Kidney (tissue), 14 donors: ENCODE measurements around the gene HOMER2. TPM values are rescaled to one million over a fixed set of nuclear protein-coding genes. Genes with fewer than 3 reads are reported as not detected.

ENCODE experiments used
- DNase-seq, 5 donors: peaks; one replicate each; pipeline ENCODE4 v3.0.0-alpha.2; 2013 to 2020
- FAIRE-seq: peaks from 2 replicates; lab custom pipeline; 2012; peaks lifted over from hg19 to GRCh38; lab: Jason Lieb, UNC
- H3K27ac ChIP-seq, 2 donors: one replicate each; pipeline ENCODE4 v1.7.0; 2013; ENCODE audit warnings: low read depth in 2 of 2, low read length in 2 of 2, inconsistent platforms in 1 of 2
- H3K27me3 ChIP-seq: one replicate; pipeline ENCODE4 v1.7.1; 2013; ENCODE audit warnings: low read length, inconsistent platforms; ENCODE audit not compliant: control insufficient read depth, insufficient read depth
- H3K36me3 ChIP-seq, 3 donors: one replicate each; pipeline versions ENCODE4 v1.7.0 to v1.7.1; 2013; ENCODE audit warnings: low read length in 3 of 3, control low read depth in 1 of 3, inconsistent platforms in 1 of 3; ENCODE audit not compliant: insufficient read depth in 3 of 3, control insufficient read depth in 2 of 3
- H3K4me1 ChIP-seq, 3 donors: one replicate each; pipeline versions ENCODE4 v1.7.0 to v1.7.1; 2013; ENCODE audit warnings: low read length in 3 of 3, inconsistent platforms in 1 of 3, low read depth in 1 of 3; ENCODE audit not compliant: control insufficient read depth in 2 of 3, insufficient read depth in 2 of 3
- H3K4me3 ChIP-seq, 3 donors: one replicate each; pipeline versions ENCODE4 v1.7.0 to v1.8.1; 2013; ENCODE audit warnings: low read length in 3 of 3, control low read depth in 1 of 3, inconsistent platforms in 1 of 3
- H3K9ac ChIP-seq, 3 donors: one replicate each; pipeline versions ENCODE4 v1.7.0 to v1.7.1; 2013; ENCODE audit warnings: low read length in 3 of 3, control low read depth in 1 of 3, inconsistent platforms in 1 of 3
- H3K9me3 ChIP-seq, 3 donors: one replicate each; pipeline versions ENCODE4 v1.7.0 to v1.7.1; 2013; ENCODE audit warnings: low read length in 3 of 3, control low read depth in 1 of 3, inconsistent platforms in 1 of 3; ENCODE audit not compliant: control insufficient read depth in 2 of 3, insufficient read depth in 1 of 3
- CTCF ChIP-seq: IDR thresholded peaks from 3 replicates; pipeline ENCODE4 v1.5.1; 2012; ENCODE audit warnings: mild to moderate bottlenecking, moderate library complexity, borderline replicate concordance; ENCODE audit not compliant: insufficient read depth; ENCODE audit errors: extremely low read depth
- intact Hi-C: fragments of 100-400 bp; cut with DNase I; formaldehyde crosslinking; loops from one replicate; pipeline ENCODE4 v1.11.1; 2022
- polyA plus RNA-seq: library from polyadenylated mRNA; stranded (reverse); fragments of 350-450 nt; fragmentation: Illumina TruSeq; extraction: RNeasy Lipid Tissue Mini Kit (QIAGEN cat#74804); gene quantifications from one replicate; pipeline ENCODE4 v1.2.3, GENCODE V29; 2014; ENCODE audit warnings: low read depth, low replicate concordance; ENCODE audit not compliant: insufficient read depth
- total RNA-seq: library from RNA; stranded (reverse); fragmentation: NEBNext Ultra II Directional; extraction: Animal tissue kit (Norgen Biotek cat#: 25700); gene quantifications from one replicate; pipeline ENCODE4 v1.2.1, GENCODE V29; 2021
- donor health status: control.
- donor health status: control.
- donor health status: control.
- donor health status: control.
- donor health status: control.
- donor health status: DM: yes; HTN: yes; CAD: no.
- donor health status: Normal renal cell carcinoma (clear cell type).

Gene HOMER2
- total and polyA plus RNA-seq, 2 donors from 2014 or later, result 4.6 to 35.8 TPM

GRCh38 chr15:82950746-82951370 is 1.7 kb downstream of the HOMER2 start:
- Histone ChIP-seq H3K36me3 (no peaks in the 10 kb centered on the region), H3K9me3 (no peaks in the 10 kb centered on the region), H3K9ac (no peak overlapping the region), H3K27ac (no peak overlapping the region), H3K4me3 (no peak overlapping the region), H3K27me3 (no peaks in the 10 kb centered on the region), H3K4me1 (peaks cover 0 to 6% (median 0%) of the 10 kb centered on the region in 3 donors)
- FAIRE-seq (no peak), DNase-seq (peak in 1 of 5 donors; percentile 14)
- no peak for TF ChIP-seq CTCF
- intact Hi-C loops, result no loop called here

DNA sequence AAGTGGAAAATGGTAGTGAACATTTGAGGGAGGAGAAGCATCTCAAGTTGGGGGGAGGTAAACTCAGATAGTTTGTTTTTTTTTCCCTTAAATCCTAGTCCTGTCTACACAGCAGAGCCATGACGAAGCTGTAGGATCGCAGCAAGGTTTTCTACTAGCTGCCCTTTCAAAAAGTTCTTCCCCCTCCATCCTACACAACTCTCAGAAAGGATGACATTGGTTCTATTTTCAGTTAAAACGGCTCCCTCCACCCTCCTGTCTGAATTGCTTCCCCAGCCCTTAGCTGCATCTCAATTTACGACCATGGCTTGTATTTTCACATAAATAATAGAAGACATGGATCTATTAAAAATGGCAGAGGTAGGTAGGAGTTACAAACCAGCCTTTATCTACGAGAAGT is 2.2 kb downstream of the HOMER2 start:
- FAIRE-seq, result no peak

DNA sequence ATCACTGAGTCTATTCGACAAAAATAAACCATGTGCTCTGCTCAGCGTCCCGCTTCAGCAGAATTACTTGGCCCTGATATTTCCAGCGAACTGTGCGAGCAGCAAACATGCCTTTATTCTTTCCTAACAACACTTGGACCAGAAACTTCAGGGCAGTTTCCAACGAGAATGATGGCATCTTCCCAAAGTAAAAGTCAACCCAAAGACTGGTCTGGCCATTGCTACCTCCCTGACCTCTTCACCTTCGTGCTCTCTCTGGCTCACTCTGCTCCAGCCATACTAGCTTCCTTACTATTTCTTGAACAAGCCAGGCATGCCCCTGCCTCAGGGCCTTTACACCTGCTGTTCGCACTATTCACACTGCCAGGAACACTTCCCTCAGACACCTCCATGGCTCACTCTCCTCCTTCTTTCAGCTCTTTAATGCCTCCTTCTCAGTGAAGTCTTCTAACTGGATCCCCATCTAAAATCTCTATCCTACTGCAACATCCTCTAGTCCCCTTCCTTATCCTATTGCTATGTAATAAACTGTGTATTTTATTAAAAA is 6.3 kb downstream of the HOMER2 start:
- no peaks in the 10 kb centered on the region for H3K9me3 ChIP-seq
- no peaks in the 10 kb centered on the region for H3K36me3 ChIP-seq
- TF ChIP-seq CTCF, result no peak
- no peaks in the 10 kb centered on the region for H3K4me1 ChIP-seq
- no peak for DNase-seq
- H3K27me3 ChIP-seq, result no peaks in the 10 kb centered on the region
- H3K4me3 ChIP-seq, result no peak overlapping the region
- intact Hi-C loops, result no loop called here
- H3K27ac ChIP-seq, result no peak overlapping the region
- H3K9ac ChIP-seq, result no peak overlapping the region
- FAIRE-seq, result no peak

More for the DNA sequence above, 2.2 kb downstream of the HOMER2 start:
- H3K4me1 ChIP-seq, result peaks cover 0 to 6% (median 0%) of the 10 kb centered on the region in 3 donors
- H3K9ac ChIP-seq, result no peak overlapping the region
- no peaks in the 10 kb centered on the region for H3K27me3 ChIP-seq
- H3K4me3 ChIP-seq, result no peak overlapping the region
- H3K9me3 ChIP-seq, result no peaks in the 10 kb centered on the region
- H3K36me3 ChIP-seq, result no peaks in the 10 kb centered on the region
- no peak overlapping the region for H3K27ac ChIP-seq
- intact Hi-C loops, result no loop called here
- TF ChIP-seq CTCF, result no peak
- DNase-seq, result no peak
